HepG2 (cell line): ENCODE data around the gene CASKIN2. TPM values are rescaled to one million over a fixed set of nuclear protein-coding genes. Genes with fewer than 3 reads are reported as not detected.
A peak's percentile ranks its signal among the peaks of the same experiment; 100 is the strongest.

Experiments used
- AGO2 ChIP-seq: fragments of 200-400 bp; formaldehyde crosslinking; optimal IDR thresholded peaks from 2 replicates; pipeline ENCODE3; 2017; ENCODE audit warnings: mild to moderate bottlenecking, low read depth, low read length, moderate library complexity
- HIC2 ChIP-seq: sonication (generic); formaldehyde crosslinking; IDR thresholded peaks from 2 replicates; pipeline ENCODE4 v1.9.0; 2022; ENCODE audit warnings: low read depth, missing genetic modification reagents
- JUND ChIP-seq: sonication (generic); formaldehyde crosslinking; IDR thresholded peaks from 2 replicates; pipeline ENCODE4 v1.8.0; 2022; ENCODE audit warnings: mild to moderate bottlenecking, missing genetic modification reagents
- MYC ChIP-seq: sonication (generic); formaldehyde crosslinking; IDR thresholded peaks from 2 replicates; pipeline ENCODE4 v1.9.0; 2021; ENCODE audit warnings: missing genetic modification reagents, borderline replicate concordance
- NRL ChIP-seq: sonication (generic); formaldehyde crosslinking; IDR thresholded peaks from 2 replicates; pipeline ENCODE4 v1.5.0; 2020; ENCODE audit warnings: missing genetic modification reagents, mild to moderate bottlenecking, moderate library complexity, borderline replicate concordance
- TGIF2 ChIP-seq: IDR thresholded peaks from 2 replicates; pipeline ENCODE4 v1.6.1; 2016; ENCODE audit warnings: control low read depth, missing compliant biosample characterization
- ZFP36 ChIP-seq: fragments of 150-350 bp; IDR thresholded peaks from 2 replicates; pipeline ENCODE4 v1.6.1; 2018; ENCODE audit warnings: borderline replicate concordance, low read length, low read depth; ENCODE audit not compliant: partially characterized antibody
- ZNF572 ChIP-seq: sonication (generic); formaldehyde crosslinking; IDR thresholded peaks from 2 replicates; pipeline ENCODE4 v1.5.1; 2020; ENCODE audit warnings: mild to moderate bottlenecking, missing genetic modification reagents
- polyA plus RNA-seq, 8 experiments: library from polyadenylated mRNA; depleted of rRNA in 3 of 8; stranded (reverse) in 7 of 8; unstranded in 1 of 8; fragments of >200 nt; fragmentation: Illumina TruSeq in 4 of 8; extraction: Trizol in 4 of 8; gene quantifications; 2 replicates each; pipeline versions ENCODE4 v1.2.1 to v1.2.3, GENCODE V29; 2011 to 2016; ENCODE audit warnings: low read depth in 4 of 8, missing spikeins in 1 of 8, mixed read lengths in 1 of 8; ENCODE audit not compliant: insufficient read depth in 1 of 8
- total RNA-seq, 5 experiments: library from RNA; depleted of rRNA; stranded (reverse); fragments of >200 nt; fragmentation: Illumina TruSeq; extraction: Trizol; gene quantifications; 2 replicates each; pipeline ENCODE4 v1.2.3, GENCODE V29; 2016; ENCODE audit warnings: low read depth in 1 of 5
- TF ChIP-seq, protein P1 (sequence below): sonication (generic); formaldehyde crosslinking; IDR thresholded peaks from 2 replicates; pipeline ENCODE4 v1.5.1; 2020; ENCODE audit warnings: mild to moderate bottlenecking, missing genetic modification reagents, moderate library complexity

CASKIN2 gene
- total and polyA plus RNA-seq, 2 of the 13 experiments (the other 11 are each of a cell fraction or from before 2014, with no cell fraction given): 5.2 to 7.8 TPM

DNA sequence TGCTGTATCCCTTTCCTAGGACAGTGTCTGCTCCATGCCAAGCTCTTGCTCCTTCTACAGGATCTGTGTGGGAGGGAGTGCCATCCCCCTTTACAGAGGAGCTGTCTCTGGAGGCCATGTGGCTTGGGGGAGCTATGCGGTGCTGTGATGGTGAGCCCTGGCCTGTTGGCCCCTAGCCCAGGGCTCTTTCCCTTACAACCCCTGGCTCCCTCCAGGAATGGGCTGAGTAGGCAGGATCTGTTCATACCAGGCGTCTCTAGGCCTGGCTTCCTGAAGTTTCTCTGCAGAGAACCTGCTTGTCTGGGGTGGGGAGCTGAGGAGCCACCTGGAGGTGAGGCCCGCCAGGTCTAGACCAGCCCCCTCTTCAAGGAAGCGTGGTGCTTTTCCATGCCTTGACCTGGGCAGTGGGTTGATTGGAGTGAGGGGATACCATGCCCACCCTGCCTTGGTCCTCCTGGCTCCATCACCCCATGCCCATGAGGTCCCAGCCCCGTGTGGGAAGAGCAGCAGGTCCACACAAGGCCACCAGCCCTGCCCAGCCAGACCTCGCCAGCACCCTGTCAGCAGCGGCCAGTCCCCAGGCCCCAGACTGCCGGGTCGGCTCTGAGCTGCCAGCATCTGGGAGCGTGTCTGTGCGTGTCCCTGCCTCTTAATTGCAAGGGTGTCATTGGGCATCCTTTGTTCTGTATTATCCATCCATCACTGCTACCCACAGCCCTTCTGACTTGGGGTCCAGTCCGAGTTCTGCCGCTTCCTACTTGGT is 24.8 kb upstream of the CASKIN2 start (continued):
- TF ChIP-seq, protein P1, sequence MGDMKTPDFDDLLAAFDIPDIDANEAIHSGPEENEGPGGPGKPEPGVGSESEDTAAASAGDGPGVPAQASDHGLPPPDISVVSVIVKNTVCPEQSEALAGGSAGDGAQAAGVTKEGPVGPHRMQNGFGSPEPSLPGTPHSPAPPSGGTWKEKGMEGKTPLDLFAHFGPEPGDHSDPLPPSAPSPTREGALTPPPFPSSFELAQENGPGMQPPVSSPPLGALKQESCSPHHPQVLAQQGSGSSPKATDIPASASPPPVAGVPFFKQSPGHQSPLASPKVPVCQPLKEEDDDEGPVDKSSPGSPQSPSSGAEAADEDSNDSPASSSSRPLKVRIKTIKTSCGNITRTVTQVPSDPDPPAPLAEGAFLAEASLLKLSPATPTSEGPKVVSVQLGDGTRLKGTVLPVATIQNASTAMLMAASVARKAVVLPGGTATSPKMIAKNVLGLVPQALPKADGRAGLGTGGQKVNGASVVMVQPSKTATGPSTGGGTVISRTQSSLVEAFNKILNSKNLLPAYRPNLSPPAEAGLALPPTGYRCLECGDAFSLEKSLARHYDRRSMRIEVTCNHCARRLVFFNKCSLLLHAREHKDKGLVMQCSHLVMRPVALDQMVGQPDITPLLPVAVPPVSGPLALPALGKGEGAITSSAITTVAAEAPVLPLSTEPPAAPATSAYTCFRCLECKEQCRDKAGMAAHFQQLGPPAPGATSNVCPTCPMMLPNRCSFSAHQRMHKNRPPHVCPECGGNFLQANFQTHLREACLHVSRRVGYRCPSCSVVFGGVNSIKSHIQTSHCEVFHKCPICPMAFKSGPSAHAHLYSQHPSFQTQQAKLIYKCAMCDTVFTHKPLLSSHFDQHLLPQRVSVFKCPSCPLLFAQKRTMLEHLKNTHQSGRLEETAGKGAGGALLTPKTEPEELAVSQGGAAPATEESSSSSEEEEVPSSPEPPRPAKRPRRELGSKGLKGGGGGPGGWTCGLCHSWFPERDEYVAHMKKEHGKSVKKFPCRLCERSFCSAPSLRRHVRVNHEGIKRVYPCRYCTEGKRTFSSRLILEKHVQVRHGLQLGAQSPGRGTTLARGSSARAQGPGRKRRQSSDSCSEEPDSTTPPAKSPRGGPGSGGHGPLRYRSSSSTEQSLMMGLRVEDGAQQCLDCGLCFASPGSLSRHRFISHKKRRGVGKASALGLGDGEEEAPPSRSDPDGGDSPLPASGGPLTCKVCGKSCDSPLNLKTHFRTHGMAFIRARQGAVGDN (CRISPR knock-in tag): peak; percentile 29; the same call in 1 of the 2 replicates
- TF ChIP-seq NRL (CRISPR knock-in tag): peak; percentile 61; the same call in 1 of the 2 replicates
- TF ChIP-seq ZFP36: no peak
- 0 out of 2 replicates have a peak, but pooled peaks have one; percentile 29 for TF ChIP-seq MYC
- peak; percentile 69 for TF ChIP-seq AGO2
- no peak for TF ChIP-seq JUND (CRISPR knock-in tag)
- peak; percentile 68; the same call in 1 of the 2 replicates for TF ChIP-seq ZNF572 (CRISPR knock-in tag)
- peak; percentile 34; the same call in 1 of the 2 replicates for TF ChIP-seq HIC2 (CRISPR knock-in tag)
- no peak for TF ChIP-seq TGIF2 (CRISPR knock-in tag)
